Eye (tissue), 1 donor: ENCODE measurements around the gene FGGY.
A peak's percentile ranks its signal among the peaks of the same experiment; 100 is the strongest.

ENCODE experiments used
- DNase-seq: peaks from one replicate; pipeline ENCODE4 v3.0.0-alpha.2; 2015

FGGY gene

GRCh38 chr1:59391212-59392179 is 94.6 kb downstream of the FGGY start:
- DNase-seq: no peak

GRCh38 chr1:59393211-59394180 is 96.6 kb downstream of the FGGY start:
- DNase-seq: peak; percentile 88

- DNase-seq: no peak
Measured at GRCh38 chr1:59394706-59395425, 98.0 kb downstream of the FGGY start.

GRCh38 chr1:59396387-59396786 is 99.5 kb downstream of the FGGY start:
- DNase-seq: no peak

- DNase-seq: no peak
Measured at GRCh38 chr1:59397139-59397858, 100.4 kb downstream of the FGGY start.

- no peak for DNase-seq
Measured at GRCh38 chr1:59399642-59400041, 102.7 kb downstream of the FGGY start.

GRCh38 chr1:59401581-59401980 is 104.7 kb downstream of the FGGY start:
- no peak for DNase-seq

GRCh38 chr1:59404796-59405195 is 107.9 kb downstream of the FGGY start:
- DNase-seq: no peak

GRCh38 chr1:59406437-59407164 is 109.7 kb downstream of the FGGY start:
- no peak for DNase-seq

- DNase-seq: peak; percentile 27
Measured at GRCh38 chr1:59408608-59409240, 111.8 kb downstream of the FGGY start.

GRCh38 chr1:59409549-59409948 is 112.7 kb downstream of the FGGY start:
- DNase-seq: no peak

GRCh38 chr1:59409986-59410385 is 113.1 kb downstream of the FGGY start:
- no peak for DNase-seq

GRCh38 chr1:59410457-59410856 is 113.6 kb downstream of the FGGY start:
- DNase-seq: no peak

- no peak for DNase-seq
Measured at GRCh38 chr1:59411147-59411546, 114.3 kb downstream of the FGGY start.

- DNase-seq: no peak
Measured at GRCh38 chr1:59412718-59413326, 115.9 kb downstream of the FGGY start.

GRCh38 chr1:59413327-59413720 is 116.4 kb downstream of the FGGY start:
- DNase-seq: no peak

GRCh38 chr1:59414406-59415133 is 117.7 kb downstream of the FGGY start:
- no peak for DNase-seq

- DNase-seq: no peak
Measured at GRCh38 chr1:59415286-59415850, 118.5 kb downstream of the FGGY start.

- no peak for DNase-seq
Measured at GRCh38 chr1:59415881-59416280, 119.0 kb downstream of the FGGY start.
